HAP-1 (cell line): ENCODE data around the gene HTR3D.
"Not testable (repeated sequence)": the region's sequence is repeated elsewhere in the genome, so short reads cannot be mapped to it uniquely, and the experiment has no call there.

ENCODE experiments used
- DNase-seq, 2 experiments: peaks; one replicate each; pipeline ENCODE4 v3.0.0-alpha.2; 2016 to 2020; ENCODE audit warnings: low spot score in 2 of 2
- H3K27me3 ChIP-seq: fragments of 250-450 bp; sonication (Bioruptor Pico); 2 replicates; pipeline ENCODE4 v1.5.1; 2020; ENCODE audit warnings: low read depth, mild to moderate bottlenecking, moderate library complexity
- H3K36me3 ChIP-seq: fragments of 250-450 bp; sonication (Bioruptor Pico); replicated peaks from 2 replicates; pipeline ENCODE4 v1.5.1; 2020; ENCODE audit warnings: mild to moderate bottlenecking
- H3K4me1 ChIP-seq: fragments of 250-450 bp; sonication (Bioruptor Pico); 2 replicates; pipeline ENCODE4 v1.5.1; 2020; ENCODE audit warnings: mild to moderate bottlenecking
- H3K4me3 ChIP-seq: fragments of 250-450 bp; sonication (Bioruptor Pico); 2 replicates; pipeline ENCODE4 v1.5.1; 2020; ENCODE audit warnings: mild to moderate bottlenecking, moderate library complexity
- H3K9me3 ChIP-seq: fragments of 250-450 bp; sonication (Bioruptor Pico); 2 replicates; pipeline ENCODE4 v1.5.1; 2020; ENCODE audit warnings: mild to moderate bottlenecking, moderate library complexity
- in situ Hi-C: fragments of 300-500 bp; cut with MboI; formaldehyde crosslinking; loops from 3 replicates; pipeline ENCODE4 v1.14.3; 2020; ENCODE audit warnings: low sequenced_read_pairs, inconsistent platforms, mixed read lengths

The HTR3D gene

DNA sequence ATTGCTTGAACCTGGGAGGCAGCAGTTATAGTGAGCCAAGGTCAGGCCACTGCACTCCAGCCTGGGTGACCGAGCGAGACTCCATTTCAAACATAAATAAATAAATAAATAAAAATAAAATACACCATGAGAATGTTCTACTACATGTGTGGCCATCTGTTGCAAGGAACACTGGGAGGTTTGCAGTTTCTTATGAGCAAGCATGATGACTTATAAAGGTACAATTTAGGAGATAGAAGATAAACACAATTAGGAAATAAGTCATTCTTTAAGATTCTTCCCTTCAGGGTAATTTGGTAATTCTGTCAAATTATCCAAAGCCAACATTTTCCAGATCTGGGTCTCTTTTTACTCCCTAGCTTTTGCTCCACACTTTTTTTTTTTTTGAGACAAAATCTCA is 34.7 kb downstream of the HTR3D start:
- DNase-seq = no peak
- Histone ChIP-seq H3K36me3 (no peaks in the 10 kb centered on the region), H3K4me1 (peaks cover 5% of the 10 kb centered on the region; the same call in 1 of the 2 replicates), H3K9me3 (peaks cover 4% of the 10 kb centered on the region), H3K4me3 (no peak overlapping the region), H3K27me3 (no peaks in the 10 kb centered on the region)
- in situ Hi-C loops = no loop called here

DNA sequence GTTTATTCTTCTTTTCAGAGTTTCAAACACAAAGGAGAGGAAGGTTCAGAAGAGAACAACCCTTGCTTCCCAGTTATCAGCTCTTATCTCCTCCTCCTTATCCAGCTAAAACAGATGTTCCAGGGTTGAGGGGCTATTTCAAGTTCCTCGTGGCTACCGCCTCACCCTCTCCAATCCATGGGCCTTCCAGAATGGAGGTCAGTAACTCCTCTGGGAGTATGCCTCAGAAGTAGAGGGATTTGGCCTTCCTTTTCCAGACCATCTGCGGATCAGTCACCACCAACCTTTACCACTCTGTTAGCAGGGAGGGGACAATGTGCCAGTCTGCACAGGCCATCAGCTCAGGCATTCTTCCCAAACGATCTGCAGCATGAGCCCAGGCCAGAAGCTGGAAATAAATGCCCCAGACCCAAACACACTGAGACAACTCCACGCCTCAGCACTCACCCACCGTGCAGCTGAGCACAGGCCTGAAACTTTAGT is 36.1 kb downstream of the HTR3D start:
- H3K4me1 ChIP-seq = peaks cover 5% of the 10 kb centered on the region; the same call in 1 of the 2 replicates
- no peaks in the 10 kb centered on the region for H3K36me3 ChIP-seq
- peaks cover 5% of the 10 kb centered on the region for H3K9me3 ChIP-seq
- no peaks in the 10 kb centered on the region for H3K27me3 ChIP-seq
- H3K4me3 ChIP-seq = no peak overlapping the region
- in situ Hi-C loops = no loop called here
- DNase-seq = no peak

DNA sequence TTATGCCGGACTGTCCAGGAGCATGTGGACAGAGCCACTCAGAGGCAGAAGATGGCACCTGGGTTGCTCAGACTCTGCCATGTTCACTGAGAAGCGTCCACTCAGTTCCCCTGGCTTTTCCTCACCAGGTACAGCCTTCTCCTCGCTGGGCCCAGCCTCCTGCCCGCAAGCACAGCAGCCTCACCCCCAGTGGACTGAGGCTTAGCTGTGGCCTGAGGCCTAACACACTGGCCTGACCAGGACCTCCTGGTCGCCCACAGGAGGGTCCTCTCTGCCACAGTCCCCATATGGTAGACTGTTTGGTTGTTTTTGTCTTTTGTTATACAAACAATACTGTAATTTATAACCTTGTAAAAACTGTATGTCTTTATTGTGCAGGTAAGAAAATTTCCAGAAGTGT is 36.8 kb downstream of the HTR3D start:
- no peak for DNase-seq
- in situ Hi-C loops = no loop called here
- Histone ChIP-seq H3K27me3 (no peaks in the 10 kb centered on the region), H3K4me3 (no peak overlapping the region), H3K4me1 (no peaks in the 10 kb centered on the region), H3K36me3 (no peaks in the 10 kb centered on the region), H3K9me3 (peaks cover 5% of the 10 kb centered on the region)

DNA sequence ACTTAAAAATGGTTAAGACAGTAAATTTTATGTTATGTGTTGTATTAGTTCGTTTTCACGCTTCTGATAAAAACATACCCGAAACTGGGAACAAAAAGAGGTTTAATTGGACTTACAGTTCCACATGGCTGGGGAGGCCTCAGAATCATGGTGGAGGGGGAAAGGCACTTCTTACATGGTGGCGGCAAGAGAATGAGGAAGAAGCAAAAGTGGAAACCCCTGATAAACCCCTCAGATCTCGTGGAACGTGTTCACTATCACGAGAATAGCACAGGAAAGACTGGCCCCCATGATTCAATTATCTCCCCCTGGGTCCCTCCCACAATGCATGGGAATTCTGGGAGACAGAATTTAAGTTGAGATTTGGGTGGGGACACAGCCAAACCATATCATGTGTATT is 39.6 kb downstream of the HTR3D start:
- in situ Hi-C loops, H3K27me3 ChIP-seq, H3K36me3 ChIP-seq, DNase-seq, H3K9me3 ChIP-seq, H3K4me3 ChIP-seq, H3K4me1 ChIP-seq: not testable (repeated sequence)

GRCh38 chr3:184073621-184074020 is 42.1 kb downstream of the HTR3D start:
- in situ Hi-C loops = no loop called here
- Histone ChIP-seq H3K27me3 (no peaks in the 10 kb centered on the region), H3K4me3 (no peak overlapping the region), H3K36me3 (no peaks in the 10 kb centered on the region), H3K4me1 (no peaks in the 10 kb centered on the region), H3K9me3 (peaks cover 5% of the 10 kb centered on the region)
- no peak for DNase-seq

DNA sequence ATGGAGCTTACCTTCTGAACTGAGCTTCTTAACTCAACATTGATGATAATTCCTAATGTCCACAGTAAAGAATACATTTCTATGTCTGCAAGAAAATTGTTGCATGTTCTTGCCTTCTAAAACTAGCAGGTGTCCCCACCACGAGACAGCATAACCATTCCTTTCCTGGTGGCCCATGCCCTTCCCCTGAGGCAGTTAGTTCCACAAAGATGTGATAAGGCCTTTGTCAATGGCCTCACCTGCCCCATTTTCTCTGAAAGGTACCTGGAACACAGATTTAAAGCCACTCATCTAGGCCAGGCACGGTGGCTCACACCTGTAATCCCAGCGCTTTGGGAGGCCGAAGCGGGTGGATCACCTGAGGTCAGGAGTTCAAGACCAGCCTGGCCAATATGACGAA is 44.4 kb downstream of the HTR3D start:
- no peaks in the 10 kb centered on the region for H3K36me3 ChIP-seq
- no peaks in the 10 kb centered on the region for H3K27me3 ChIP-seq
- no peaks in the 10 kb centered on the region for H3K4me1 ChIP-seq
- in situ Hi-C loops = no loop called here
- DNase-seq = no peak
- peaks cover 4% of the 10 kb centered on the region for H3K9me3 ChIP-seq
- H3K4me3 ChIP-seq = no peak overlapping the region

DNA sequence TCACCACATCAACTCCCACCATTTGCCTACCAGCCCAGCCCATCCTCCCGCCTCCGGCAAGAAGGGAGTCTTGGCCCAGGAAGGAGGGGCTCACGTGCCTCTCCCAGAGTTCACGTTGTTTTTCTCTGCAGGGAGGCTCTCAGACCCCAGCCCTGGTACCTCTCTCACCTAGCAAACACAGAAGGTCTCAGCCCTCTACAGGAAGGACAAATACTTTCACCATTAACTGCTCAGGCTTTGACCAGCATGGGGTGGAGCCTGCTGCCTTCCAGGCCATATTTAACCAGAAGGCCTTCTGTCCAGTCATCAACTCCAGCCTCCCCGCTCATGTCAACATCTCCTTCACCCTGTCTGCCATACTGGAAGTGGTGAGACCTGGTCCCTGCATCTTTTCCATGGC is 46.3 kb downstream of the HTR3D start:
- in situ Hi-C loops = no loop called here
- no peaks in the 10 kb centered on the region for H3K4me1 ChIP-seq
- no peaks in the 10 kb centered on the region for H3K27me3 ChIP-seq
- no peak for DNase-seq
- no peaks in the 10 kb centered on the region for H3K36me3 ChIP-seq
- no peaks in the 10 kb centered on the region for H3K9me3 ChIP-seq
- no peak overlapping the region for H3K4me3 ChIP-seq

GRCh38 chr3:184078851-184079250 is 47.3 kb downstream of the HTR3D start:
- in situ Hi-C loops = no loop called here
- H3K4me3 ChIP-seq = no peak overlapping the region

GRCh38 chr3:184081116-184081830 is 49.7 kb downstream of the HTR3D start:
- H3K4me1 ChIP-seq = no peaks in the 10 kb centered on the region
- no peaks in the 10 kb centered on the region for H3K27me3 ChIP-seq
- no peaks in the 10 kb centered on the region for H3K36me3 ChIP-seq
- no peak overlapping the region for H3K4me3 ChIP-seq
- in situ Hi-C loops = no loop called here
- no peaks in the 10 kb centered on the region; the same call in 1 of the 2 replicates for H3K9me3 ChIP-seq
- no peak for DNase-seq

More at GRCh38 chr3:184078851-184079250, 47.3 kb downstream of the HTR3D start:
- no peaks in the 10 kb centered on the region for H3K27me3 ChIP-seq
- no peak for DNase-seq
- H3K4me1 ChIP-seq = no peaks in the 10 kb centered on the region
- no peaks in the 10 kb centered on the region for H3K9me3 ChIP-seq
- H3K36me3 ChIP-seq = no peaks in the 10 kb centered on the region

- Histone ChIP-seq H3K27me3 (no peaks in the 10 kb centered on the region), H3K36me3 (no peaks in the 10 kb centered on the region), H3K9me3 (no peaks in the 10 kb centered on the region; the same call in 1 of the 2 replicates), H3K4me3 (no peak overlapping the region), H3K4me1 (no peaks in the 10 kb centered on the region)
- in situ Hi-C loops = no loop called here
- DNase-seq = no peak
Measured at GRCh38 chr3:184082034-184082433, 50.5 kb downstream of the HTR3D start.

- no peaks in the 10 kb centered on the region; the same call in 1 of the 2 replicates for H3K9me3 ChIP-seq
- H3K36me3 ChIP-seq = no peaks in the 10 kb centered on the region
- in situ Hi-C loops = no loop called here
- no peak for DNase-seq
- H3K27me3 ChIP-seq = no peaks in the 10 kb centered on the region
- no peaks in the 10 kb centered on the region for H3K4me1 ChIP-seq
- no peak overlapping the region for H3K4me3 ChIP-seq
Measured at GRCh38 chr3:184082465-184082864, 50.9 kb downstream of the HTR3D start.

GRCh38 chr3:184085389-184085852 is 53.9 kb downstream of the HTR3D start:
- Histone ChIP-seq H3K4me3 (no peak overlapping the region), H3K4me1 (no peaks in the 10 kb centered on the region)

More at GRCh38 chr3:184085389-184085852, 53.9 kb downstream of the HTR3D start:
- H3K9me3 ChIP-seq = no peaks in the 10 kb centered on the region; the same call in 1 of the 2 replicates
- DNase-seq = no peak
- H3K36me3 ChIP-seq = no peaks in the 10 kb centered on the region
- H3K27me3 ChIP-seq = no peaks in the 10 kb centered on the region
- in situ Hi-C loops = no loop called here
